Sciatic nerve (tissue), 2 donors: Measurements from ENCODE around the gene DNAJC1. TPM values are rescaled to one million over a fixed set of nuclear protein-coding genes. Genes with fewer than 3 reads are reported as not detected.
"Not testable (repeated sequence)": the region's sequence is repeated elsewhere in the genome, so short reads cannot be mapped to it uniquely, and the experiment has no call there.

Source experiments
- ATAC-seq: fragments of 200-7000 bp; cut with Tn5 transposase; one replicate; pipeline ENCODE4 v1.9.1; 2020; ENCODE audit warnings: mild to moderate bottlenecking, moderate library complexity
- DNase-seq: peaks from one replicate; pipeline ENCODE4 v3.0.0-alpha.2; 2020; ENCODE audit warnings: low spot score
- intact Hi-C: fragments of 100-400 bp; cut with DNase I; formaldehyde crosslinking; loops from one replicate; pipeline ENCODE4 v1.14.2; 2022
- total RNA-seq: library from RNA; stranded (reverse); fragmentation: NEBNext Ultra II Directional; extraction: Animal tissue kit (Norgen Biotek cat#: 25700); gene quantifications from one replicate; pipeline ENCODE4 v1.2.1, GENCODE V29; 2021
- donor health status: DM: no; HTN: no; CAD: no.
- donor health status: DM: no; HTN: no; CAD: no.

Gene DNAJC1
- total RNA-seq, 1 donor from 2014 or later: 26.4 TPM

- DNase-seq: no peak
- ATAC-seq: no peak
- intact Hi-C loops: no loop called here
Observed at GRCh38 chr10:21870849-21871248, 132.7 kb downstream of the DNAJC1 start.

GRCh38 chr10:21869087-21869486 is 134.4 kb downstream of the DNAJC1 start:
- intact Hi-C loops, DNase-seq, ATAC-seq: not testable (repeated sequence)

DNA sequence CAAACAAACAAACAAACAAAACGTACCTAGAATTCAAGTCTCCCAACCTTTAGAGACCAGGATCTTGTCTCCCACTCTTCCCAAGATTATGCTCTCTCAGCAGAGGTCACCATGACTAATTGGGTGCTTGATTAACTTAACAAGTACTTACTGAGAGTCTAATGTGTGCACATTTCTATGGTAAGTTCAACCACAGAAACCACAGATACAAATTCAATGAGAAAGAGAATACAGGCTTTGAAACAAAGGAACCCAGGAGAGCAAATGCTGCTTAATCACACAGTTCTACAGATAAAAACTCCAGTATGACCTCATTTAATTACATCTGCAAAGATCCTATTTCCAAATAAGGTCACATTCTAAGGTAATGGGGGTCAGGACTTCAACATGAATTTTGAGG is 142.8 kb downstream of the DNAJC1 start:
- DNase-seq: no peak
- no peak for ATAC-seq
- intact Hi-C loops: no loop called here

DNA sequence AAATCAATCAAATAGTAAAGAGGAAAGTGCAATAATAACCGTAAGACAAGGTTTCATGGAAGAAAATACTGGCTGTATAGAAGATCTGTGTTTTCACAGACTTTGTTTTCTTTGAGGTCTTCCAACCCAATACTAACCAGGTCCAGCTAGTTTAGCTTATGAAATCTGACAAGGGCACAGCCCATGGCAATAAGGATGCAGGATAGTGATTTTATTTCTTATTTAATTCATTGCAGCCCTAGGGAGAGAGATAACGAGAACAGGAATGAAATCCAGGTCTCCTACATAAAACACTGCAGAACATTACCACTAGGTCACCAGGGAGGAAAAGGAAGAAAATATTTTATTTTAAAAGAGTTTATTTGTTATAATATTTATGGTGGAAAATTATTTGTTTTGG is 145.1 kb downstream of the DNAJC1 start:
- intact Hi-C loops: no loop called here
- DNase-seq (no peak), ATAC-seq (no peak)

GRCh38 chr10:21849607-21850006 is 153.9 kb downstream of the DNAJC1 start:
- intact Hi-C loops: no loop called here
- DNase-seq (no peak), ATAC-seq (no peak)

DNA sequence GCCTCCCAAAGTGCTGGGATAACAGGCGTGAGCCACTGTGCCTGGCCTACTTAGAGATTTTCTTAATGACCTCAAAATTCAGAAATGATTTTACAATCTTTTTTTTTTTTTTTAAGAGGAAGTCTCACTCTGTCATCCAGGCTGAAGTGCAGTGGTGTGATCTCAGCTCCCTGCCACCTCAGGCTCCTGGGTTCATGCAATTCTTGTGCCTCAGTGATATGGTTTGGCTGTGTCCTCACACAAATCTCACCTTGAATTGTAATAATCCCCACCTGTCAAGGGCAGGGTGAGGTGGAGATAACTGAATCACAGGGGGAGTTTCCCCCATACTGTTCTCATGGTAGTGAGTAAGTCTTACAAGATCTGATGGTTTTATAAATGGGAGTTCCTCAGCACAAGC is 159.9 kb downstream of the DNAJC1 start:
- intact Hi-C loops: no loop called here
- DNase-seq (no peak), ATAC-seq (no peak)

DNA sequence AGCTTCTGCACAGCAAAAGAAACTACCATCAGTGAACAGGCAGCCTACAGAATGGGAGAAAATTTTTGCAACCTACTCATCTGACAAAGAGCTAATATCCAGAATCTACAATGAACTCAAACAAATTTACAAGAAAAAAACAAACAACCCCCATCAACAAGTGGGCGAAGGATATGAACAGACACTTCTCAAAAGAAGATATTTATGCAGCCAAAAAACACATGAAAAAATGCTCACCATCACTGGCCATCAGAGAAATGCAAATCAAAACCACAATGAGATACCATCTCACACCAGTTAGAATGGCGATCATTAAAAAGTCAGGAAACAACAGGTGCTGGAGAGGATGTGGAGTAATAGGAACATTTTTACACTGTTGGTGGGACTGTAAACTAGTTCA is 162.3 kb downstream of the DNAJC1 start:
- ATAC-seq, intact Hi-C loops, DNase-seq: not testable (repeated sequence)

DNA sequence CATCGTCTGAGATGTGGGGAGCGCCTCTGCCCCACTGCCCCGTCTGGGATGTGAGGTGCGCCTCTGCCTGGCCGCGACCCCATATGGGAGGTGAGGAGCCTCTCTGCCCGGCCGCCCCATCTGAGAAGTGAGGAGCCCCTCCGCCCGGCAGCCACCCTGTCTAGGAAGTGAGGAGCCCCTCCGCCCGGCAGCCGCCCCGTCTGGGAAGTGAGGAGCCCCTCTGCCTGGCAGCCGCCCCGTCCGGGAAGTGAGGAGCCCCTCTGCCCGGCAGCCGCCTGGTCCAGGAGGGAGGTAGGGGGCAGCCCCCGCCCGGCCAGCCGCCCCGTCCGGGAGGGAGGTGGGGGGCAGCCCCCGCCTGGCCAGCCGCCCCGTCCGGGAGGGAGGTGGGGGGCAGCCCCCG is 166.0 kb downstream of the DNAJC1 start:
- DNase-seq, ATAC-seq, intact Hi-C loops: not testable (repeated sequence)

- DNase-seq, intact Hi-C loops, ATAC-seq: not testable (repeated sequence)
Observed at GRCh38 chr10:21834574-21834973, 169.0 kb downstream of the DNAJC1 start.

GRCh38 chr10:21832821-21833130 is 170.8 kb downstream of the DNAJC1 start:
- ATAC-seq (no peak), DNase-seq (no peak)
- intact Hi-C loops: loop anchor here (2.0 kb wide), 1 partner anchor 14 kb away; no protein-coding TSS in a partner anchor

GRCh38 chr10:21831986-21832820 is 171.3 kb downstream of the DNAJC1 start:
- ATAC-seq (no peak), DNase-seq (no peak)
- intact Hi-C loops: loop anchor here (2.0 kb wide), 1 partner anchor 15 kb away; no protein-coding TSS in a partner anchor

DNA sequence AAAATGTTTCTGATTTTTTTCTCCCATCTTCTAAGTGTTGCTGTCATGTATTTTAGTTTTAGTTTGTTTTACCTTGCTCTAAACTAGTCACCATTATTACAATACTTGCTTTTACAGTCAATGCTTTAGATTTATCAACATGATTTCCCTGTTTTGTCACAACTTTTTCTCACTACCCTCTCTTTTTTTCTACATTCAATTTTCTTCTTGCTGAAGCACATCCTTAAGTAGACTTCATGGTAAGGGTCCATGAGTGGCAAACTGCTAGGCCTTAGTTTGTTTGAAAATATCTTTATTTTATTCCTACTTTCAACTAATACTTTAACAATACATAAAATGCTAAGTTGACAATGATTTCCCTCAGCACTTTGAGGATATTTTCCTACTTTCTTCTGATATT is 173.5 kb downstream of the DNAJC1 start:
- intact Hi-C loops: no loop called here
- DNase-seq (no peak), ATAC-seq (no peak)

DNA sequence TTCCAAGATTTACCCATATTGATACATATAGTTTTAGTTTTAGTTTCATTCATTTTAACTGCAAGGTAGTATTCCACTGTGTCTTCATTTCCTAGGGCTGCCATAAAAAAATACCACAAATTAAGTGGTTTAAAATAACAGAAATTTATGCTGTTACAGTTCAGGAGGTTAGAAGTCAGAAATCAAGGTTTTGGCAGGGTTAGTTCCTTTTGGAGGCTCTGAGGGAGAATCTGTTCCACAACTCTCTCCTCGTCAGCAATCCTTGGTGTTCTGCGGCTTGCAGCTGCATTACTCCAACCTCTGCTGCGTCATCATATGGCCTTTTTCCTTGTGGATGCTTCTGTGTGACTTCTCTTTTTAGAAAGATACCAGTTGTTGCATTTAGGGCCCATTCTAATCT is 176.2 kb downstream of the DNAJC1 start:
- intact Hi-C loops: no loop called here
- no peak for ATAC-seq

DNA sequence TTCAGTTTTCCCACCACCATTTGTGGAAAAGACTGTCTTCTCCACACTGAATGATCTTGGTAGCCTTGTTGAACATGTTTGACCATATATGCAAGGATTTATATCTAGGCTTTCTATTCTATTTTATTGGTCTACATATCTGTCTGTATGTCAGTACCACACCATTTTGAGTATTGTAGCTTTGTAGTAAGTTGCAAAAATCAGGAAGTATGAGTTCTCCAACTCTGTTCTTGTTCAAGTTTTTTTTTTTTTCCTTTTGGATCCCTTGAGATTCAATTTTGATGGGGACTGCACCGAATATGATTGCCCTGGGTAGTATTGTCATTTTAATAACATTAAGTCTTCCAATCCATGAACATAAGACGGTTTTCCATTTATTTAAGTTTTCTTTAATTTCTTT is 176.8 kb downstream of the DNAJC1 start:
- DNase-seq (no peak), ATAC-seq (no peak)
- intact Hi-C loops: no loop called here

More for the DNA sequence above, 176.2 kb downstream of the DNAJC1 start:
- DNase-seq: no peak

- ATAC-seq: no peak
- intact Hi-C loops: no loop called here
Observed at GRCh38 chr10:21825345-21825744, 178.2 kb downstream of the DNAJC1 start.

GRCh38 chr10:21824409-21824808 is 179.1 kb downstream of the DNAJC1 start:
- intact Hi-C loops: no loop called here
- no peak for DNase-seq
- no peak for ATAC-seq

More at GRCh38 chr10:21825345-21825744, 178.2 kb downstream of the DNAJC1 start:
- DNase-seq: no peak

DNA sequence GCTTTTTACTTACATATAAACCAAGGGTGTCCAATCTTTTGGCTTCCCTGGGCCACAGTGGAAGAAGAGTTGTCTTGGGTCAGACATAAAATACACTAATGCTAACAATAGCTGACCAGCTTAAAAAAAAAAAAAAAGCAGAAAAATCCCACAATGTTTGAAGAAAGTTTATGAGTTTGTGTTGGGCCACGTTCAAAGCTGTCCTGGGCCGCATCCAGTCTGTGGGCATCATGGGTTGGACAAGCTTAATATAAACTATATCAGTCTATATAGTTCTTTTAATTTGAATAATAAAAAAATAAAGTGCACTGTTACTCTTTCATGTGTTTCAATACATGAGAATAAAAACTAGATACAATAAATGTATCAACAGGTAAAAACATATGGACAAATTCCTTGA is 179.9 kb downstream of the DNAJC1 start:
- DNase-seq (no peak), ATAC-seq (no peak)
- intact Hi-C loops: no loop called here

- ATAC-seq, DNase-seq, intact Hi-C loops: not testable (repeated sequence)
Observed at GRCh38 chr10:21822273-21822672, 181.3 kb downstream of the DNAJC1 start.

GRCh38 chr10:21820952-21821351 is 182.6 kb downstream of the DNAJC1 start:
- DNase-seq: no peak
- no peak for ATAC-seq
- intact Hi-C loops: no loop called here

- ATAC-seq, intact Hi-C loops, DNase-seq: not testable (repeated sequence)
Observed at GRCh38 chr10:21818416-21818815, 185.1 kb downstream of the DNAJC1 start.

GRCh38 chr10:21814866-21815265 is 188.7 kb downstream of the DNAJC1 start:
- intact Hi-C loops: no loop called here
- DNase-seq: no peak
- ATAC-seq: no peak
